ENCODE results near the gene PDCD4. TPM values are rescaled to one million over a fixed set of nuclear protein-coding genes. Genes with fewer than 3 reads are reported as not detected.

Gene PDCD4
- total RNA-seq, 1 donor from 2014 or later: 142 TPM

GRCh38 chr10:110927461-110927860 is 55.7 kb downstream of the PDCD4 start:
- Mint-ChIP-seq H3K4me1 (peaks cover 11% of the 10 kb centered on the region), H3K27me3 (ENCODE audit: low read depth) (no peaks in the 10 kb centered on the region), H3K36me3 (no peaks in the 10 kb centered on the region), H3K9me3 (no peaks in the 10 kb centered on the region), H3K4me3 (no peak overlapping the region), H3K27ac (no peak overlapping the region)
- TF ChIP-seq CTCF (IDR thresholded peaks at IDR 0.05; ENCODE audit: unreplicated experiment): no peak
- no peak for DNase-seq (ENCODE audit: low spot score in 2 of 2, unreplicated experiment in 2 of 2)

- no peak for DNase-seq (ENCODE audit: low spot score in 2 of 2, unreplicated experiment in 2 of 2)
- Mint-ChIP-seq H3K27me3 (ENCODE audit: low read depth) (no peaks in the 10 kb centered on the region), H3K9me3 (peaks cover 3% of the 10 kb centered on the region), H3K4me3 (no peak overlapping the region), H3K27ac (no peak overlapping the region), H3K4me1 (peaks cover 2% of the 10 kb centered on the region), H3K36me3 (peaks cover 3% of the 10 kb centered on the region)
- no peak for TF ChIP-seq CTCF (IDR thresholded peaks at IDR 0.05; ENCODE audit: unreplicated experiment)
Measured at GRCh38 chr10:110931769-110932381, 60.1 kb downstream of the PDCD4 start.

GRCh38 chr10:110932505-110933180 is 60.9 kb downstream of the PDCD4 start:
- Mint-ChIP-seq H3K9me3 (peaks cover 3% of the 10 kb centered on the region), H3K36me3 (peaks cover 5% of the 10 kb centered on the region), H3K4me1 (peaks cover 2% of the 10 kb centered on the region), H3K27me3 (ENCODE audit: low read depth) (no peaks in the 10 kb centered on the region), H3K4me3 (no peak overlapping the region), H3K27ac (peak overlapping the region; percentile 41)
- no peak for TF ChIP-seq CTCF (IDR thresholded peaks at IDR 0.05; ENCODE audit: unreplicated experiment)
- DNase-seq (ENCODE audit: low spot score in 2 of 2, unreplicated experiment in 2 of 2): no peak

- Mint-ChIP-seq H3K9me3 (peaks cover 7% of the 10 kb centered on the region), H3K27ac (no peak overlapping the region), H3K27me3 (ENCODE audit: low read depth) (no peaks in the 10 kb centered on the region), H3K4me3 (no peak overlapping the region), H3K36me3 (peaks cover 14% of the 10 kb centered on the region), H3K4me1 (peaks cover 2% of the 10 kb centered on the region)
- no peak for TF ChIP-seq CTCF (IDR thresholded peaks at IDR 0.05; ENCODE audit: unreplicated experiment)
- no peak for DNase-seq (ENCODE audit: low spot score in 2 of 2, unreplicated experiment in 2 of 2)
Measured at GRCh38 chr10:110936757-110937156, 65.0 kb downstream of the PDCD4 start.

GRCh38 chr10:110939419-110939818 is 67.7 kb downstream of the PDCD4 start:
- Mint-ChIP-seq H3K27me3 (ENCODE audit: low read depth) (no peaks in the 10 kb centered on the region), H3K9me3 (peaks cover 26% of the 10 kb centered on the region), H3K4me1 (no peaks in the 10 kb centered on the region), H3K27ac (no peak overlapping the region), H3K4me3 (no peak overlapping the region), H3K36me3 (peaks cover 39% of the 10 kb centered on the region)
- no peak for DNase-seq (ENCODE audit: low spot score in 2 of 2, unreplicated experiment in 2 of 2)
- no peak for TF ChIP-seq CTCF (IDR thresholded peaks at IDR 0.05; ENCODE audit: unreplicated experiment)

Measured in mesothelial cell of epicardium (in vitro differentiated cells).